Ascending aorta (tissue), 2 donors: ENCODE results near the gene FGD1. TPM values are rescaled to one million over a fixed set of nuclear protein-coding genes. Genes with fewer than 3 reads are reported as not detected.

Experiments used
- DNase-seq, 2 donors: peaks; one replicate each; pipeline ENCODE4 v3.0.0-alpha.2; 2019; ENCODE audit warnings: low spot score in 2 of 2
- H3K27ac ChIP-seq, 2 donors: fragments of 200-600 bp; sonication (generic); one replicate each; pipeline ENCODE4 v1.5.1; 2016 to 2017; ENCODE audit warnings: mild to moderate bottlenecking in 1 of 2
- H3K27me3 ChIP-seq: fragments of 200-600 bp; sonication (generic); one replicate; pipeline ENCODE4 v1.5.1; 2017
- H3K36me3 ChIP-seq, 2 donors: fragments of 200-600 bp; sonication (generic); one replicate each; pipeline ENCODE4 v1.5.1; 2016
- H3K4me1 ChIP-seq, 2 donors: fragments of 200-600 bp; sonication (generic); one replicate each; pipeline ENCODE4 v1.5.1; 2016 to 2017; ENCODE audit warnings: mild to moderate bottlenecking in 1 of 2
- H3K4me3 ChIP-seq, 2 donors: fragments of 200-600 bp; sonication (generic); one replicate each; pipeline ENCODE4 v1.5.1; 2016 to 2017; ENCODE audit warnings: mild to moderate bottlenecking in 1 of 2
- H3K9me3 ChIP-seq, 2 donors: fragments of 200-600 bp; sonication (generic); one replicate each; pipeline ENCODE4 v1.5.1; 2016
- CTCF ChIP-seq, 3 experiments: fragments of 200-600 bp in 2 of 3; fragments of 450-650 bp in 1 of 3; sonication (generic) in 2 of 3; IDR thresholded peaks; one replicate each; pipeline ENCODE4 v1.5.1; 2016 to 2019; ENCODE audit warnings: antibody characterized with exemption in 3 of 3, mild to moderate bottlenecking in 1 of 3, moderate library complexity in 1 of 3
- intact Hi-C: fragments of 100-400 bp; cut with DNase I; formaldehyde crosslinking; loops from one replicate; pipeline ENCODE4 v1.15.1; 2023
- total RNA-seq: library from RNA; depleted of rRNA; stranded (reverse); fragments of >200 nt; gene quantifications from one replicate; pipeline ENCODE4 v1.1.0, GENCODE V29; 2016

FGD1 gene
- total RNA-seq, 1 donor from 2014 or later, result 16.5 TPM

- H3K27me3 ChIP-seq, result no peaks in the 10 kb centered on the region
- TF ChIP-seq CTCF (IDR thresholded peaks at IDR 0.05), result no peak
- H3K4me3 ChIP-seq, result no peak overlapping the region
- no peak for DNase-seq
- H3K9me3 ChIP-seq, result no peaks in the 10 kb centered on the region
- intact Hi-C loops, result no loop called here
- no peaks in the 10 kb centered on the region for H3K4me1 ChIP-seq
- H3K36me3 ChIP-seq, result no peaks in the 10 kb centered on the region
- no peak overlapping the region for H3K27ac ChIP-seq
These were observed 82.3 kb downstream of the FGD1 start for GRCh38 chrX:54413753-54414152.

GRCh38 chrX:54411732-54412131 is 84.3 kb downstream of the FGD1 start:
- TF ChIP-seq CTCF (IDR thresholded peaks at IDR 0.05), result no peak
- no peak for DNase-seq
- intact Hi-C loops, result no loop called here
- H3K9me3 ChIP-seq, result no peaks in the 10 kb centered on the region
- H3K36me3 ChIP-seq, result no peaks in the 10 kb centered on the region
- no peak overlapping the region for H3K27ac ChIP-seq
- no peak overlapping the region for H3K4me3 ChIP-seq
- H3K27me3 ChIP-seq, result no peaks in the 10 kb centered on the region
- H3K4me1 ChIP-seq, result no peaks in the 10 kb centered on the region

GRCh38 chrX:54407266-54407665 is 88.8 kb downstream of the FGD1 start:
- no peaks in the 10 kb centered on the region for H3K4me1 ChIP-seq
- H3K27me3 ChIP-seq, result no peaks in the 10 kb centered on the region
- no peak overlapping the region for H3K4me3 ChIP-seq
- no peak for DNase-seq
- H3K27ac ChIP-seq, result no peak overlapping the region
- TF ChIP-seq CTCF (IDR thresholded peaks at IDR 0.05), result no peak
- intact Hi-C loops, result no loop called here
- H3K36me3 ChIP-seq, result no peaks in the 10 kb centered on the region
- H3K9me3 ChIP-seq, result no peaks in the 10 kb centered on the region

GRCh38 chrX:54397113-54397512 is 98.9 kb downstream of the FGD1 start:
- TF ChIP-seq CTCF (IDR thresholded peaks at IDR 0.05), result no peak
- Histone ChIP-seq H3K9me3 (no peaks in the 10 kb centered on the region), H3K4me1 (no peaks in the 10 kb centered on the region), H3K27ac (no peak overlapping the region), H3K36me3 (no peaks in the 10 kb centered on the region), H3K4me3 (no peak overlapping the region), H3K27me3 (no peaks in the 10 kb centered on the region)
- DNase-seq, result no peak
- intact Hi-C loops, result no loop called here

Other genes with a start within 250 kb of the FGD1 start
- gene WNK3, start 138.2 kb downstream of the FGD1 start, total RNA-seq, result 3.3 TPM
- 14.0 TPM for gene TSR2, start 55.8 kb downstream of the FGD1 start, total RNA-seq
- 15.4 TPM for gene GNL3L, start 34.0 kb upstream of the FGD1 start, total RNA-seq